ENCODE results near the gene HRCT1.

DNA sequence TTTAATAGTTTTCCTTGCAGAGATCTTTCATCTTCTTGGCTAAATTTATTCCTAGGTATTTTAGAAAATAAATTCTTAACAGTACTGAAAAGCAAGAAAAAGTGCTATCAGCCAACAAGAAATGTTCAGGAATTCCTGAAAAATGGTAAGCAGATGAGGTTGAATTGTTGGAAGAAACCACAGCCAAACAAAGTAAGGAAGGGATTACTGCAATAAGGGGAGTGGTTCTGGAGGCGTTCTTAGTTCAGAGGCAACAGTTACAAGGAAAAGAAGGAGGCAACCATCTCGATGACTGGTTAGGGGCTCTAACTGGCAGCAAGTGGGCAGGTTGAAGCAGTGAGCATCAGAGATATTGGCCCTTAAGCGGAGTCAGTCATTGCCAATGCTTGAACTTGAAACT is 23.0 kb upstream of the HRCT1 start:
- no peak for TF ChIP-seq POU2F2 (IDR thresholded peaks at IDR 0.05; ENCODE audit: low read depth, low read length)
- no peak for TF ChIP-seq POLR2AphosphoS5 (IDR thresholded peaks at IDR 0.05; ENCODE audit: low read depth, low read length)
- no peak for TF ChIP-seq POLR2A (IDR thresholded peaks at IDR 0.05; ENCODE audit: low read depth, low read length)
- TF ChIP-seq TAF1 (IDR thresholded peaks at IDR 0.05; ENCODE audit: low read depth, low read length): no peak

Measured in GM12891 (cell line).